Loucy (cell line): ENCODE data around the gene DNAJB6.

Experiments used
- H2AFZ ChIP-seq: fragments of 200-600 bp; sonication (generic); 2 replicates; pipeline ENCODE4 v1.6.0; 2016; ENCODE audit warnings: antibody characterized with exemption, mild to moderate bottlenecking, low read length, moderate library complexity
- H3F3A ChIP-seq: fragments of 200-600 bp; 2 replicates; pipeline ENCODE4 v1.6.0; 2016; ENCODE audit warnings: antibody characterized with exemption, low read depth, mild to moderate bottlenecking
- H3K27me3 ChIP-seq: fragments of 200-600 bp; sonication (generic); 2 replicates; pipeline ENCODE4 v1.6.1; 2014; ENCODE audit warnings: low read length, mild to moderate bottlenecking; ENCODE audit not compliant: insufficient read depth, poor library complexity, severe bottlenecking
- H3K36me3 ChIP-seq: fragments of 200-600 bp; sonication (generic); 2 replicates; pipeline ENCODE4 v1.6.1; 2016; ENCODE audit warnings: low read length; ENCODE audit not compliant: insufficient read depth
- H3K4me1 ChIP-seq: fragments of 200-600 bp; sonication (generic); 2 replicates; pipeline ENCODE4 v1.5.1; 2014; ENCODE audit warnings: low read length, mild to moderate bottlenecking; ENCODE audit not compliant: insufficient read depth, poor library complexity, severe bottlenecking
- H3K4me2 ChIP-seq: fragments of 200-600 bp; sonication (generic); 2 replicates; pipeline ENCODE4 v1.6.0; 2014; ENCODE audit warnings: antibody characterized with exemption, low read length, low read depth, mild to moderate bottlenecking; ENCODE audit not compliant: poor library complexity, severe bottlenecking
- H3K4me3 ChIP-seq: fragments of 200-600 bp; sonication (generic); 2 replicates; pipeline ENCODE4 v1.5.1; 2014; ENCODE audit warnings: low read length, mild to moderate bottlenecking, mixed read lengths; ENCODE audit not compliant: poor library complexity, severe bottlenecking
- H3K79me2 ChIP-seq: fragments of 200-600 bp; sonication (generic); 2 replicates; pipeline ENCODE4 v1.6.1; 2014; ENCODE audit warnings: low read length; ENCODE audit not compliant: insufficient read depth
- H3K9ac ChIP-seq: fragments of 200-600 bp; sonication (generic); 2 replicates; pipeline ENCODE4 v1.6.0; 2014; ENCODE audit warnings: mild to moderate bottlenecking, low read depth, low read length, moderate library complexity; ENCODE audit not compliant: poor library complexity, severe bottlenecking
- H3K9me2 ChIP-seq: fragments of 200-600 bp; sonication (generic); replicated peaks from 2 replicates; pipeline ENCODE4 v1.6.1; 2016; ENCODE audit warnings: low read depth, low read length, mixed read lengths
- H3K9me3 ChIP-seq: fragments of 200-600 bp; sonication (generic); 2 replicates; pipeline ENCODE4 v1.6.1; 2014; ENCODE audit warnings: mild to moderate bottlenecking, antibody characterized with exemption, low read length, low read depth; ENCODE audit not compliant: insufficient read depth
- H4K20me1 ChIP-seq: fragments of 200-600 bp; sonication (generic); 2 replicates; pipeline ENCODE4 v1.6.0; 2014; ENCODE audit warnings: antibody characterized with exemption, low read length, mild to moderate bottlenecking; ENCODE audit not compliant: insufficient read depth, poor library complexity, severe bottlenecking
- CTCF ChIP-seq: fragments of 200-600 bp; sonication (generic); conservative IDR thresholded peaks from 2 replicates; pipeline ENCODE4 v1.5.1; 2014; ENCODE audit warnings: mild to moderate bottlenecking, antibody characterized with exemption, low read length
- EZH2phosphoT487 ChIP-seq: fragments of 200-600 bp; IDR thresholded peaks from 2 replicates; pipeline ENCODE4 v1.6.1; 2018; ENCODE audit warnings: antibody characterized with exemption, mild to moderate bottlenecking, moderate library complexity, borderline replicate concordance

The DNAJB6 gene

GRCh38 chr7:157401567-157402387 lies 65.0 kb downstream of the DNAJB6 start:
- no peak overlapping the region for H3K9ac ChIP-seq
- no peak overlapping the region for H3K4me2 ChIP-seq
- no peak overlapping the region for H3K4me3 ChIP-seq
- H3K79me2 ChIP-seq, result peaks cover 49% of the 10 kb centered on the region
- H3K9me3 ChIP-seq, result no peaks in the 10 kb centered on the region
- no peaks in the 10 kb centered on the region for H3K9me2 ChIP-seq
- H3F3A ChIP-seq, result no peaks in the 10 kb centered on the region
- no peaks in the 10 kb centered on the region for H3K27me3 ChIP-seq
- H3K36me3 ChIP-seq, result peaks cover 47% of the 10 kb centered on the region; the same call in 1 of the 2 replicates
- H4K20me1 ChIP-seq, result peaks cover 20% of the 10 kb centered on the region
- TF ChIP-seq CTCF (no peak), EZH2phosphoT487 (no peak)
- peaks cover 7% of the 10 kb centered on the region for H3K4me1 ChIP-seq
- H2AFZ ChIP-seq, result no peak overlapping the region

GRCh38 chr7:157402388-157402703 lies 65.5 kb downstream of the DNAJB6 start:
- H3F3A ChIP-seq, result no peaks in the 10 kb centered on the region
- TF ChIP-seq CTCF (no peak), EZH2phosphoT487 (no peak)
- no peak overlapping the region for H3K4me2 ChIP-seq
- H3K27me3 ChIP-seq, result no peaks in the 10 kb centered on the region
- H3K4me3 ChIP-seq, result no peak overlapping the region
- no peak overlapping the region for H2AFZ ChIP-seq
- no peaks in the 10 kb centered on the region for H3K9me2 ChIP-seq
- peaks cover 7% of the 10 kb centered on the region for H3K4me1 ChIP-seq
- peaks cover 49% of the 10 kb centered on the region for H3K79me2 ChIP-seq
- peaks cover 43% of the 10 kb centered on the region; the same call in 1 of the 2 replicates for H3K36me3 ChIP-seq
- H4K20me1 ChIP-seq, result peaks cover 14% of the 10 kb centered on the region
- no peak overlapping the region for H3K9ac ChIP-seq
- no peaks in the 10 kb centered on the region for H3K9me3 ChIP-seq

- Histone ChIP-seq H3F3A (no peaks in the 10 kb centered on the region), H2AFZ (no peak overlapping the region), H3K79me2 (peaks cover 48% of the 10 kb centered on the region), H4K20me1 (peaks cover 12% of the 10 kb centered on the region), H3K4me1 (peaks cover 6% of the 10 kb centered on the region), H3K4me2 (no peak overlapping the region), H3K4me3 (no peak overlapping the region), H3K27me3 (no peaks in the 10 kb centered on the region), H3K9me2 (no peaks in the 10 kb centered on the region), H3K36me3 (peaks cover 46% of the 10 kb centered on the region; the same call in 1 of the 2 replicates), H3K9me3 (no peaks in the 10 kb centered on the region), H3K9ac (no peak overlapping the region)
- TF ChIP-seq EZH2phosphoT487, result no peak
- no peak for TF ChIP-seq CTCF
Observed at GRCh38 chr7:157402911-157403534, 66.2 kb downstream of the DNAJB6 start.
